T-helper 22 cell (primary cell): Measurements from ENCODE around the gene CDX2.

ENCODE experiments used
- DNase-seq: peaks from one replicate; pipeline ENCODE4 v3.0.0-alpha.2; 2020; ENCODE audit warnings: low read depth

Gene CDX2

GRCh38 chr13:27917121-27917947, 51.8 kb downstream of the CDX2 start:
- no peak for DNase-seq

GRCh38 chr13:27915301-27916207, 53.6 kb downstream of the CDX2 start:
- no peak for DNase-seq

- DNase-seq: no peak
Measured at GRCh38 chr13:27913160-27913559, 56.0 kb downstream of the CDX2 start.

- DNase-seq: no peak
Measured at GRCh38 chr13:27911521-27911920, 57.6 kb downstream of the CDX2 start.
